DMS114 treated with DMSO at 0.1 percent for 48 hours (cell line): ENCODE measurements around the gene VSTM2L.

Source experiments
- DNase-seq: peaks from one replicate; lab custom pipeline; 2025; ENCODE audit not compliant: unreplicated experiment; lab: John Stamatoyannopoulos, UW

VSTM2L gene

DNA sequence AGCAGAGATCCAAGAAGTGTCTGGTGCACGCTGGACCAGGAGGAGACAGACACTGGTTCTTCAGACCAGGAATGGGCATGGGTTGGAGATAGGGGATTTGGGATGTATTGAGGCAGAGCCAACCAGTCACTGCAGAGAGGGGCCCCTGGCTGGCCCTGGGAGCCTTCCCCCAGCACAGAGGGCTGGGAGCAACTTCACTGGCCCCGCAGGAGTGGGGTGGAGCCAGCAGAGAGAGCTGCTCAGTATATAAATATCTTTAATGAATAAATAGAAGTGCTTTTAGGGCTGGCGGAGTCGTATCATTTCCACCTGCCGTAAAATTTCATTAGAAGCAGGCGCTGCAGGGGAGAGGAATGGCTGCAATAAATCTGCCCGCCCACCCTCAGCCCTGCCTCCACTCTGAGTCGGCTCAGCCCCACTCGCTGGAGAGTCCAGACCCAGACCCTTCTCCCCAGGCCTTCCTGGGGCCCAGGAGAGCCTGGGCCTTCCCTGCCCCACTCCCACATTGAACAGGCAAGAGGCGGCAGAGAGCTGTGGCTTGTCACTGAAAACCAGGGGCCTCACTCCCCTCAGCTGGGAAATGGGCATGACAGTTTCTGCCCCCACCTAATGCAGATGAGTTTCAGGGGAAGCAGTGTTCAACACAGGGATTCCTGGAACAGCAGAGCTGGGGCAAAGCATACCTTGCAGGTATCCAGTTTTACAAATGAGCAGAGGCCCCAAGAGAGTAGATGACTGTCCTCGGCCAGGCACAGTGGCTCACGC lies 23.9 kb upstream of the VSTM2L start:
- DNase-seq, result no peak

DNA sequence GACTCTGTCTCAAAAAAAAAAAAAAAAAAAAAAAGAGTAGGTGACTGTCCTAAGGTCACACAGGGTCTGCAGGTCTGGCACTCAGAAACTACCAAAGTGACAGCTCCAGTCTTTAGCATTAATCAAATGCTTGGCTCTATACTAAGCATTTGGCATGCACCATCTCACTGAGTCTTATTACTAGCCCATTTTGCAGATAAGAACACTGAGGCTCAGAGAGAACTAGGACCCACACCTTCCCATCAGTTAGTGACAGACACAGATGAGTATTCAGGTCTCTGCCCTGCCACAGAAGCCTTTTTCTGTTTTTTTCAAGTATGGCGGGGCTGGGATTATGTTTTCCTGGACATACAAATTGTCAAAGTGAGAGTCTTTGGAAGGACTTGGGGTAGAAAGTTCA lies 23.1 kb upstream of the VSTM2L start:
- no peak for DNase-seq

DNA sequence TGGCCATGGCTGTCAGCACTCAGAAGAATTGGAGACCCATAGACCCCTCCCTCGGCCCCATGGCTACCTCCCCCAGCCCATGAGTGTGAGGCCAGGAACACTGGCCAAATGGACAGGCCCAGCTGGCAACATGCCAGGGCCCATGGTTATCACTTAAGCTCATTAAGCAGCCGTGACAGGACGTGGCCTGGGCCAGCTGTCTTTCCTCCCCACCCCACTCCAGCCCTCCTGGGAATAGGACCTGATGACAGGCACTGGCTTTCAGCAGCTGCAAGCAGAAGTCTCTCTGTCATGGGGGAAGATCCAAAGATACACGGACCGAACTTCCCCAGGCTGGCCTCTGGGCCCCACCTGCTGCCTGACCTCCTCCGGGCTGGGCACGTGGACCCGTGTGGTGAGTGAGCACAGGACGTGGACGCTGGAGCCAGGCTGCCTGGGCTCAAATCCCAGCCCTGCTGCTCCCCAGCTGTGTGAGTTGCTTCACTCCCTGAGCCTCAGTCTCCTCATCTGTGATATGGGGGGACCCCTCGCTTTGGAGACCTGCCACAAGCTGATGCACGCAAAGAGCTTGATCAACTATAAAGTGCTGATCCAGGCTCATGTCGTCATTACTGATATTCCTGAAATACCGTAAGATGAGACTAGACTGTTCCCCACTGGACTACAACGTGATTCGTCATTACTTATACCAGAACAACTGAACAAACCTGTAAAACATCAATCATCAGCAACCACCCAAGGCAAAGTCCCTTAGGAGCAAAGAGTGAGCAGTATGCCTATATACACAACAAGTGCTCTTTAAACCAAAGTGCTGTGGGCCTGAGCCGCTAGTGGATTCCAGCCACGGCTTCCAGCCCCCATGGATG lies 22.0 kb upstream of the VSTM2L start:
- no peak for DNase-seq

DNA sequence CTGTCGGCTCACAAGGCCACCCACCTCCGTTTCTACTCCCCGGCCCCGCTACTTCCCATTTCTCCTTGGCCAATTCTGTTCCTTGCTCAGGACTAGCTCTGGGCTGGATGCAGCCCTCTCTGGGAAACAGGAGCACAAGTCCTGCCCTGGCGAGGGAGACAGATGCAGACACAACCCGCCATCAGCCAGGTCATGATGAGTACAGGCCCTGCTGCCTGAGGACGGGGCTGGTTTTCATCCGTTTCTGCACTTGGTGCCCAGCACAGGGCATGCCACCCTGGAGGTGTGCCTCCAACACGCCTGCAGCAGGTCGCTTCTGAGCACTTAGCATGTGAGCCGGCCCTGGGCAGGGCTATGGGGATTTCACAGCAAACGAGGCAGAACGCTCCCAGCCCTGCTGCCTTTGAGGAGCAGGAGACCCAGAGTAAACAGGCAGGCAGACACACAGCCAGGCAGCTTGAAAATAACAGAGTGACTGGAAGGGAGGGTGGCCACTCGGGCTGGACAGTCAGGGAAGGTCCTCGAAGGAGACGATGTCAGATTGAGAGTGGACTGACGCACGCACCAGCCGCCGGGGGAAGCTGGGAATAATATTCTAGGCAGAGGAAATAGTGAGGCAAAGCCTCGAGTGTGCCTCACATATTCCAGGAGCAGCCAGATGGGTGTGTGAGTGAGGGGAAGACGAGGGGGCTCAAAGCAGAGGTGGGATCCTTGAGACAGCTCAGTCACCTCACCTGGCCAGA lies 21.2 kb upstream of the VSTM2L start:
- DNase-seq, result no peak

DNA sequence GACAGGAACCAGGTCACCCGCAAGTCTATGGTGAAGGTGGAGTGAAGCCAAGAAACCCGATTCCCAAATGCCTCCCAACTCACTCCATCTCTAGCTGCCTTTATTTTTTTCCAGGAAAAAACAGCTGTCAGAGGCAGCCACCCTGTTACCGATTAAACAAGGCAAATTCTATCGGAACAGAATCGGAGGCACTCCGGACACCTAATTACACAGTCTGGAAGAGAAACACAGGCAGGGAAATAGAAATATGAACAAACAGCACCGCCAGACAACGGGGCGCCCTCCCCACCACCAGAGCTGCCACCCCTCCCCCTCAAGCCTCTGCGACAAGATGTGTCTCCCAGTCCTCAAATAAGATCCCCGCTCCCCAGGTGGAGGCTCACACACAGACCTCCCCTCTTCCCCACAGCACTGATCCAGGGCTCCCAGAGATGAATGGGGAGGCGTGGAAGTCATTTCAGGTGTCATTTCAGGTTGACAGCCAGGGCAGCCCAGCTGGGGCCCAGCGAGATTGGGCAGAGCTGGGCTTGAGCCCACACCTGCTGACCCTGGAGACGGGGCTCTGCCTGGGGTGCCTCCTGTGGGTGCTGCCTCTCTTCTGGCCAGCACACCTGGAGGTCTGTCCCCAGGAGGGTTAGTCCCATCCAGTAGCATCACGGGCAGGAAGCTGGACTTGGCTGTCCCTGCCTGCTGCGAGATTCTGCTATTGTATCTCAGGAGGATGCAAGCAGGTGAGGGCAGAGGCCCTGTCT lies 19.8 kb upstream of the VSTM2L start:
- DNase-seq, result no peak

DNA sequence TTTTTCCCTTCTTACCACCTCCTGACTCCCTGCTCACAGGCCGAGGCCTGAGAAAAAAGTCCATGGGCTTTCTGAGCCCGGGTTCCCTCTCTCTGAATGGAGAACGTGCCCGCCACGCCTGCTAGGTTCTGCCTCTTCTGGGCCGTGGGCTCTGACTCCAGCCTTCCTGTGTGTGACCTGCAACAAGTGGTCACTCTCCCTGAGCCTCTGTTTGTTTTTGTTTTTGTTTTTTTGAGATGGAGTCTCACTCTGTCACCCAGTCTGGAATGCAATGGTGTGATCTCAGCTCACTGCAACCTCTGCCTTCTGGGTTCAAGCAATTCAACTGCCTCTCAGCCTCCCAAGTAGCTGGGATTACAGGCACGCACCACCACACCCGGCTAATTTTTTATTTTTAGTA lies 17.9 kb upstream of the VSTM2L start:
- DNase-seq, result no peak

DNA sequence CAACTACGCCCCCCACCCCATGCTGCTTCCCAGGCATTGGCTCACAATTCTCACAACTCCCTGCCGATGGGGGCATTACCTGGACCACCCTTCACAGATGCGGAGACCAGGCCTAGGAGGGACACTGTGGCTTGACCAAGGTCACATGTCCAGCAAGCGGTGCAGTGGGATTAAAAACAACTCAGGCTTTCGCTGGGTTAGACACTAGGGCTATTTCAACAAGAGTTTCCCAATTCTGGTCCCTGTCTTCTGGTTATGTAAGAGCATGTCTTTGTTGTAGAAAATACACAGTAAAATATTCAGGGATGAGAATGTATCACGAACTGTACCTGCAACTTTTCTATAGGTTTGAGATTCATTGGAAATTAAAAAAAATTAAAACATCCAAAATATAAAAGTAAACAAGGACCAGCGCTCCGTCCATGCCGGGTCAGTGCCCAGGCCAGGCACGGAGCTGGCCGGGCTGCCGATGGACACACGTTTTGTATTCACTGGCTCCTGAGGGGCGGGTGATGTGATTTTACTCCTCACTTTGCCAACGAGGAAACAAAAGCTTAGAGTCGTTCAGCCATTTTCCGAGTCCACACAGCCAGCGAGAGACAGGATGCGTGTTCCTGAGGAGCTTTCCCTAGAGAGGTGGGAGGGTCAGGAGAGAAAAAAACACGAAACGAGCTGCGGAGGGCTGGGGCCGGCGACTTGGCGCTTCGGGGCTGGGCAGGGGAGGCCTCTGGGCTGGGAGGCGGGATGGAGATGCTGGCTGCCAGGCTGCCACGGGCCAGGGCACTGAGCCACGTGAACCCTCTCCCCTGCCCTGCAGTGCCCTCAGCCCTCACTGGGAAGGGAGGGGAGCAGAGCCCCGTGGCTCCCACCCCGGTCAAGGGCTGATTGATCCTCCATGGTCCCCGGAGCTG lies 17.1 kb upstream of the VSTM2L start:
- no peak for DNase-seq

DNA sequence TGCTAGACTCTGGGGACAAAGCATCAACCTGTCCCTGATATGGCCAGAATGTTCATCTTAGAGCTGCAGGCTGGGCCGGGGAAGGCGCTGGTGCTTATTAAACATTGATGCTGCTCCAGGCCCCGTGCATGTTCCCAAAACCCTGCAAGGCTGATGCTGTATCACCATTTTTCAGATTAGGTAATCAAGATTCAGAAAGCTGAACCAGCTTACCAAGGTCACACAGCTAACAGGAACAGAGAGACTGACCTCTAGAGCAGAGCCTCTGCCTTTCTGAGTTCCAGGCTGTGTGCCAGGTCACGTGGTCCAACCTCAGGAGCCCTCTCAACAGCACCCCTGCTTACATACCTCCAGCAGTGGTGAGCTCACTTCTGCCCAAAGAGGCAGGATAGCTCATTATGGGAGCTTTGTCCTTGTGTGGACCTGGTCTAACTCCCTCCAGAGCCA lies 16.1 kb upstream of the VSTM2L start:
- no peak for DNase-seq

DNA sequence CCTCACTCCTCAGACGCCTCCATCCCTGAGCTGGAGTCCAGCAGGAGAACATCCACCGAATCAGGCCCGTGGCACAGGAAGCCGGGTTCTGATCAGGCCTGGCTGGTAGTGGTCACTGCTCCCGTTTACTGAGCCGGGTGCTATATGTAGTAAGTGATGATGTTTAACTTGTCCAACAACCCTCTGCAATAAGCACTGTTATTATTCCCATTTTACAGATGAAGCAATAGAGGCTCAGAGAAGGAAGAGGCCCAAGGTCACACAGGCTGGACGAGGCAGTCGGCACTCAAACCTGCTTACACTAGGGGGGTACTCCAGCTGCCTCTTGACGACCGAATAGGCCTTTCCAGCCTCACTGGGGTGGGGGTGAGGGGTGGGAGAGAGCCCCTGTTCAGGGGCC lies 14.3 kb upstream of the VSTM2L start:
- no peak for DNase-seq

DNA sequence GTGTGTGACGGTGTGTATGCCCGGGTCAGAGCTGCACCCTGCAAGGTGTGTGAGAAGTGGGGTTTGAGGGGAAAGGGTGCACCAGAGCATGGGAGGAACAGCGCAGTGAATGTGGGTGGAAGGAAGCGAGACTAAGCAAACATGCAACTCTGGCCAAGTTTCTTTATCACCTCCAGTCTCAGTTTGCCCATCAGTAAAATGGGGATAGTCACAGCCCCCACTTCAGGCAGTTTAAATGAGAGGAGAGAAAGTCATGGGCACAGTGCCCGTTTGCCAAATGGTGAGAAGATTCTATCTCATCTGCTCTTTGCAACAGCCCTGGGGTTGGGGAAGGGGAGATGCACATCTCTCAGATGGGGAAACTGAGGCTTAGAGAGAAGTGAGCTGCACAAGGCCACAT lies 12.8 kb upstream of the VSTM2L start:
- no peak for DNase-seq

DNA sequence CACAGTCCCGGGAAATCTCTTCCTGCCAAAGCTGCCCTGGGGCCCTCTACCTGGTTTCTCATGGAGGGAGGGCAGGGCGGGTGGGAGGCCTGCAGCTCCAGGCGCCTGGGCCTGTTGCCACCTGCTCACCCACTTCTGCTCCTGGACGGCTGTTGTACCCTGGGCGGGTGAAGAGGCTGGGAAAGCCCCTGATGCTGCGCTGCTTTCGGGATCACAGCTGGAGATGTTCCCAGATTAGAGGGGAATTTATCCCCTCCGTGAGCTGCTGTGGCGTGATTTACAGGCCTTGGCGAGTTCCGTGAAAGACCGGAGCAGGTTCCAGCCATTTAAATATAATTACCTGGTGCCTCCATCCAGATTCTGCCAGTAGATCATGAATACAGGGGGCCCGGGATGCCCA lies 12.3 kb upstream of the VSTM2L start:
- no peak for DNase-seq

DNA sequence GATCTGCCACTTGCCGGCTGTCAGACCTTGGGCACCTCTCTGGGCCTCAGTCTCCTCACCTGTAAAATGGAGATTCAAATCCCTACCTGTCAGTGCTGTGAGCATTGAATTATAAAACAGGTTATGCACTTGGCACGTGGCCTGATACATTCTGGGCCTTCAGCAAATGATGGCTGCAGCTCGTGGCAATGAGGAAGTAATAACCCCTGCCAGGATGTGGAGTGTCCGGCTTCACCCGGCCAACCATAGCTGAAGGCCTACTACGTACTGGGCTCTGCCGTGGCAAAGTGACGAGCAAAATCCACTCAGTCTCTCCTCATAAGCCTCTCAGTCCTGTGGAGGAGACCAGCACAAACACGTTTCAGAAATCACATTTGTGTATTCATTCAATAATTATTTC lies 10.9 kb upstream of the VSTM2L start:
- DNase-seq, result no peak

DNA sequence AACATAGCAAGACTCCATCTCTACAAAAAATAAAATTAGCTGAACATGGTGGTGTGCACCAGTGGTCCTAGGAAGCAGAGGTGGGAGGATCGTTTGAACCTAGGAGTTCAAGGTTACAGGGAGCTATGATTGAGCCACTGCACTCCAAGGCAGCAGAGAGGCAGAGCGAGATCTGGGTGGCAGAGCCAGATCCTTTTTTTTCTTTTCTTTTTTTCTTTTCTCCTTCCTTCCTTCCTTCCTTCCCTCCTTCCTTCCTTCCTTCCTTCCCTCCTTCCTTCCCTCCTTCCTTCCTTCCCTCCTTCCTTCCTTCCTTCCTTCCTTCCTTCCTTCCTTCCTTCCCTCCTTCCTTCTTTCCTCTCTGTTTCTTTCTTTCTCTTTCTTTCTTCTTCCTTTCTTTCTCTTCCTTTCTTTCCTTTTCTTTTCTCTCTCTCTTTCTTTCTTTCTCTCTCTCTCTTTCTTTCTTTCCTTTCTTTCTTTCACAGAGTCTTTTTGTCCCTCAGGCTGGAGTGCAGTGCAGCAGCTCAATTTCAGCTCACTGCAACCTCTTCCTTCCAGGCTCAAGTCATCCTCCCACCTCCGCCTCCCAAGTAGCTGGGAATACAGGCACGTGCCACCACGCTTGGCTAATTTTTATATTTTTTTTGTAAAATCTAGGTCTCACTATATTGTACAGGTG lies 9.2 kb upstream of the VSTM2L start:
- DNase-seq, result no peak

DNA sequence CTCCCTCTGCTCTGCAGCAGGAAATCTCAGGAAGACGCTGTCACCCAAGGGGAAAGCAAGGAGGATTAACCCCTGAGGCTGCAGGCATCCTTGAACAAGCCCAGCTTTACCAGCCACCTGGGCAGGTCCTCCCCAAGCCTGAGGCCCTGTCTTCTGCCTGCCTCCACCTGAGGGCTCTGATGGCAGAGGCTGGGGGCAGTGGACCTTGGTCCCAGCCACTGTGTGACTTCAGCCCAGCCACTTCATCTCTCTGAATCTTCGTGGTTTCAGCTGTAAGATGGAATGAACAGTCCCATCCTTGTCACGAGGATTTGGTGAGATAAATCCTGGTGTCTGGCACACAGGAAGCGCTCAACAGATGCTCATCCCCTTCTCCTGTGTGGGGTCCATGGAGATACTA lies 8.5 kb upstream of the VSTM2L start:
- no peak for DNase-seq

DNA sequence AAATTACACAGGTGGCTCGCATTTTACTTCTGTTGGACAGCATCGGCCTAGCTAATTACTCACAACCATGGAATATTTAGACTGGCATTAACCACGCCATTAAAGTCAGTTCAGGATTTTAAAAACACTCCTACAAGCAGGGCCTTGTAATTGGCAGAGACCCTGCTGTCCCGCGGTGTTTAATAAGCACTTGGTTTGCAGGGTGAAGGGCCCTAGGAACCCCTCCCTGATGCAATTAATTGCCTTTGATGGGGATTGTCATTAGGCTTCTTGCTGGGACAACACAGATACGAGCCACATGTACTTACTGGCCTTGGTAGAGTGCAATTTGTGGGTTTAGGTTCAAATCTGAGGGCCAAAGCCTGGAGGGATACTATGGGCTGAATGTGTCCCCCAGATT lies 7.8 kb upstream of the VSTM2L start:
- no peak for DNase-seq

DNA sequence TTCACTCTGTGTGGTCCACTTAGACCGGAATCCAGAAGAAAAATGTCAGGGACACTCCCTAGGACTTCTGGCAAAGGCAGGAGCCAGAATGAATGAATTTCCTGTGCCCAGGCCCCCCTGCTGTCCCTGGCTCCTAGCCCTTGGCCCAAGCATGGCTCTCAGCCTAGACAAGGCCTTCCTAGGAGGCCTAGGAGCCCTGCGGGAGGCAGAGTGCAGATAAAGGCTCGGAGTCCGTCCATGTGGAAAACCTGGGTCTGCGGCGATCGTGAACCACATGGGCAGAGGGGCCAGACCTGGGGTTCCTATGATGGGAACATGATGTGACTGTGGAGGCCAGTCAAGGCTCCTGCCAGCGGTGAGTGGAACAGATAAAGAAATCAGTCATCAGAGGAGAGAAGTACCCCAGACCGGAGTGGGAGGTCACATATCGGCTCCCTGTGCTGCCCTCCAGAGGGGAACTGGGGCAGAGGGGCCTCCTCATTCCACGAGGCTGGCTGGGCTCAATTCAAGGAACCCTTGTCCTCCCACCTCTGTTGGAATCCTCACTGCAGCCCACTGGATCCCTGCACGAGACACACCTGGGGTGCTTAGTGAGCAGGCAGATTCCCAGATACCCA lies 5.9 kb upstream of the VSTM2L start:
- no peak for DNase-seq

DNA sequence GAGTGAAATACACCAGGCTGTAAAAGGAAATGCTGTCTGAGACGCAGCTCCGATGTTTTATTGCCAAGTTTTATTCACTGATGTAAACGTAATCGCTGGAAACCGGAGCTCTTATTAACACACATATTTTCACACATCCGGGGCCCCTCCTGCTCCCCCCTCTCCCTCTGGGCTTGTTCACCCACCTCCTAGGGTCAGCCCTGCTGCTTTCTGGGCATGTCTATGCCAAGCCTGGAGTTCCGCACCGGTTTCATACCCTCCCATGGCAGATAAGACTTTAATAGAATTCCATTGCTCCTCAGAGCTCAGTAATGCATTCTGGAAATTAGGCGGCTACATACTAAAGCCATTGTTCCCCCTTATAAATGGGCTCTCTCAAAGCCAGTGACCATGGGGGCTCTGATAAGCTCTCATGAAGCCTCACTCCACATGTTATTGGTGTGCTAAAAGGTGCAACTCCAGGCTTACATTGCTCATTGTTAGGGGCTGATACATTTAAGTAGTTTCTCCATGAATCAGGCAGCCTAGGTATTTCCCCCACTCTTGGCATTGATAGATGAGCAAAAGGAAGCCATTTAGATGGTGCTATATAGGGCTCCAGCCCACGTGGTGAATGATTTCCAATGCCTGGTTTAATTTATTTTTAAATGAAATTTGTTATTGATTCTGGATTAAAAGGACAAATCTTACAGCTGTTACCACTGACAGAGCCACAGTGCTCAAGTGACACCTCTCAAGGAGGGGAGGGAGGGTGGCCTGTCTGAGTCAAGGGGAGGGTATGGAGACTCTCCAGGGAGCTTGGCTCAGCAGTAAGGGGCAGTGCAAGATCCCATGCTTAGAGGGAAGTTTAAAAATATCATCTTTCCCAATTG lies 4.5 kb upstream of the VSTM2L start:
- no peak for DNase-seq
